NCI-H69 (cell line): ENCODE data around the gene RNH1.

Experiments
- DNase-seq: peaks from one replicate; lab custom pipeline; 2025; lab: John Stamatoyannopoulos, UW

The RNH1 gene

DNA sequence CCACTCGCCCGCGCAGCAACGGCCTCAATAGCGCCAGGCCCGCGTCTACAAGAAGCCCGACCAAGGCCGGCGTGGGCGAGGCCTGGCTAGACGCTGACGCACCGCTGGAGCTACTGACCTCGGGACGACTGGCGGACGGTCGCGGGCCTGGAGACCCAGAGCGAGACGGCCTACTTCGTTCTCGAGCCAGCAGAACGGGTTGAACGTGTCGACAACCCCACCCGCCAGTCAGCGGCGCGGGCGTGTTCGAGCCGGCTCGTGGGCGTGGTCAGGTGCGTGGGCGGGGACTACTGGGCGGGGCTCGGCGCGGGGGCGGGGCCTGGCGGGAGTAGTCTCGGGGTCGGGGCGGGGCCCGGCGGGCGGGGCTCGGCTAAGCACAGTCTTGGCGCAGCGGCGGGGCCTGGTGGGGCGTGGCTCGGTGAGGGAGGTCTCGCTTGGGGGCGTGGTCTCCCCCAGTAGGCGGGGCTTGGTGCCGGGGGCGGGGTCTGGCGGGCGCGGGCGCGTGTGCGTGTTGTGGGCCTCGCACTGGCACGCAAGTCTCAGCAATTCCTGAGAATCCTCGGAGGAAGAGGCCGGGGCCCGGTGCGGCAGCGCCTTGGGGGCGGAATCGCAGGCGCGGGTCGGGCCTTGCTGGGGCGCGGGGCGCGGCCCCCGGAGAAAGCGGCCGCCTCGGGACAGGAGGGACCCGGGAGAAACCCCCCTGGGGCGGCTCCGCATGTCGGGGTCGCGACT is at the start of gene RNH1:
Gene RNH1 (minus strand): TSS at position 248 of the 732 bp plus-strand sequence. CDS start 5,080 bp downstream, outside the sequence.
- peak; percentile 97 for DNase-seq

DNA sequence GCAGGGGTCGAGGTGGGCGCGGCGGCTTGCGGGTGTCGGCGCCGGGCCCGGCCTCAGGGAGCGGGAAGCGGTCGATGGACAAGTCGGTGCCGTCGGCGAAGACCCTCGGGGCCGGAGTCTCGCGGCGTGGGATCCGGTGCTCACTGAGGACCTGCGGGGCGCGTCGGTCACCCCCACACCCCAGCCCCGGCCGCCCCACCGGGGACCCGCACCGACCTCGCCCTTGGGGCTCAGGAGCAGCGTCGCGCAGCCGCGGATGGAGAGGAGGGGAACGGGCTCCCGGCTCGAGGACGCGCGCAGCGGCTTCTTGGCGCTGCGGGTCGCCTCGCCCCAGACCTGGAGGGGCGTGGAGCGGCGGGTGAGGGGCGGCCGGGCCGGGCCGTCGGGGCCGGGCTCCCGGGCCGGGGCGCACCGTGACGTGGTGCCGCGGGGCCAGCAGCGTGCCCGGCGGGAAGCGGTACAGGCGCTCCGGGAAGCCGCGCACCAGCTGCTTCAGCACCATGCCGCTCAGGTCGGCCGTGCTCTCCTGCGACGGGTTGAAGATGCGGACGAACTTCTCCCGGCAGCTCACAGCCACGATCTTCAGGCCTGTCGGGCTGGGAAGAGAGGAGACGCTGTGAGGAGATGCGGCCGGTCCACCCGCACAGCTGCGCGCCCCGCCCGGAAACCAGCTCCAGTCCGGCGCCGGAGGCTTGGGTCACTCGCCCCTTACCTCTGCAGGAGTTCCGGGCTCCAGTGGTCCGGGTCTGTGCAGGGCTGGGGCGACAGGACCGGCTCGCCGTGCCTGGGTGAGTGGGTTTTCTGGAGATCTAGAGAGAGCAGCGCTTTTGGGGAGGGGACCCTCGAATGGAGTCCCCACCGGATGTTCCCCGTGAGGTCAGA is 49.0 kb upstream of the RNH1 start:
- DNase-seq = peak; percentile 64

DNA sequence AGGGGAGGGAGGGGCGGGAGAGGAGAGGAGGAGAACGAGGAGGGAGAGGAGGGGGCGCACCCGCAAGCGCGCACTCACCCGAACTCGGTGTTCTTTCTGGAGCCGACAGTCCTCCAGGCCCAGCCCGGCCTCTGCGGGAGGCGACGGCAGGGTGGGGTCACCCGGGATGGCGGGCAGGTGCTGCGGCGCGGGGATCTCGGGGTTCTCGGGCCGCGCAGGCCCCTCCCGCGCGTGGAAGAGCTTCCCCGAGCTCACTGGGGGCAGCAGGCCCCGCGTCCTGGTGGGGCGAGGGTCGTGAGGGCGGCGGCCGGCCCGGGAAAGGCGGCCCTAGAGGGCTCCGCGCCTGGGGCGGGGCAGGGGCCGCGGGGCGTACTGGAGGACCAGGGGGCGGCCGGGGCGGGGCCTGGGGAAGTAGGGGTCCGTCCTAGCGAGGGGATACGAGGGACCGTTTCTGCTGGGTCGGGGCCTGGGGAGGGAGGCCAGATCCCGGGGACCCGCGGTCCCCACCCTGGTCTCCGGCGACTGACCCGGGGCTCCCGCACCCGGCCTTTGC is 48.3 kb upstream of the RNH1 start:
- no peak for DNase-seq

- DNase-seq = peak; percentile 96
Measured at GRCh38 chr11:554428-555226, 47.6 kb upstream of the RNH1 start.

GRCh38 chr11:553988-554340 is 46.9 kb upstream of the RNH1 start:
- DNase-seq = peak; percentile 39

- no peak for DNase-seq
Measured at GRCh38 chr11:553083-553987, 46.3 kb upstream of the RNH1 start.

- no peak for DNase-seq
Measured at GRCh38 chr11:551596-551995, 44.6 kb upstream of the RNH1 start.

- no peak for DNase-seq
Measured at GRCh38 chr11:551131-551530, 44.1 kb upstream of the RNH1 start.

GRCh38 chr11:550746-551085 is 43.7 kb upstream of the RNH1 start:
- DNase-seq = no peak

GRCh38 chr11:550021-550745 is 43.1 kb upstream of the RNH1 start:
- DNase-seq = no peak

- no peak for DNase-seq
Measured at GRCh38 chr11:548700-549603, 41.9 kb upstream of the RNH1 start.

- no peak for DNase-seq
Measured at GRCh38 chr11:545171-545570, 38.1 kb upstream of the RNH1 start.

DNA sequence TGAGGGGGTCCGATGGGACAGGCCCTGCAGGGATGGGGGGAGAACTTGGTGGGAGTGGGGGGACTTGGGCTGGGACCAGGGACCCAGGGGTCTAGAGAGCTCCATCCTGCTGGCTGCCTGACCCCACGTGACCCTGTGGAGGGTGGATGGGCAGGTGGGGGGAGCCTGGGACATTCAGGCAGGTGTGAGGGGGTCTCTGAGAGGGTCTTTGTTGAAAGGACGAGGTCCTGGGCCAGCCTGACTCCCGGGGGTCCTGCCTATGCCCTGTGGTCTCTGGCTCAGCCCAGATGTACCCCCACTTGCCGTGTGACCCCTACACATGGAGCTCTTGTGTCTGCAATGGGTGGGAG is 37.8 kb upstream of the RNH1 start:
- DNase-seq = no peak

DNA sequence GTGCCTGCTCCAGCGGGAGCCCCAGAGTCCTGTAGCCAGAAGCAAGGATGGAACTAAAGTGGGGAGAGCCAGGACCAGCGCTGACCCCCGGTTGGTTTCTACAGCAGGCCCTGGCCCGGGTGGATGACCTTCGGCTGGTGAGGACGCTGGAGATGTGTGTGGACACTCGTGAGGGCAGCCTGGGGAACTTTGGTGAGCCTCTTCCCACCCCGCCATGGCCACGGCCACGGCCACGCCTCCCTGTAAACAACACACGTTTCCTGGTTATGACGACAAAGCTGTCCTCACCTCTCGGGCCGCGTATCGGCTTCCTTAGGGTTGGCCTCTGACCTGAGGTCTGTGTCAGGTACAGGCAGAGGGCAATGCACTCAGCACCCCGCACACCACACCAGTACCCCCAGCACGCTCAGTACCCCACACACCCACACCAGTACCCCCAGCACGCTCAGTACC is 34.4 kb upstream of the RNH1 start:
- DNase-seq = no peak

DNA sequence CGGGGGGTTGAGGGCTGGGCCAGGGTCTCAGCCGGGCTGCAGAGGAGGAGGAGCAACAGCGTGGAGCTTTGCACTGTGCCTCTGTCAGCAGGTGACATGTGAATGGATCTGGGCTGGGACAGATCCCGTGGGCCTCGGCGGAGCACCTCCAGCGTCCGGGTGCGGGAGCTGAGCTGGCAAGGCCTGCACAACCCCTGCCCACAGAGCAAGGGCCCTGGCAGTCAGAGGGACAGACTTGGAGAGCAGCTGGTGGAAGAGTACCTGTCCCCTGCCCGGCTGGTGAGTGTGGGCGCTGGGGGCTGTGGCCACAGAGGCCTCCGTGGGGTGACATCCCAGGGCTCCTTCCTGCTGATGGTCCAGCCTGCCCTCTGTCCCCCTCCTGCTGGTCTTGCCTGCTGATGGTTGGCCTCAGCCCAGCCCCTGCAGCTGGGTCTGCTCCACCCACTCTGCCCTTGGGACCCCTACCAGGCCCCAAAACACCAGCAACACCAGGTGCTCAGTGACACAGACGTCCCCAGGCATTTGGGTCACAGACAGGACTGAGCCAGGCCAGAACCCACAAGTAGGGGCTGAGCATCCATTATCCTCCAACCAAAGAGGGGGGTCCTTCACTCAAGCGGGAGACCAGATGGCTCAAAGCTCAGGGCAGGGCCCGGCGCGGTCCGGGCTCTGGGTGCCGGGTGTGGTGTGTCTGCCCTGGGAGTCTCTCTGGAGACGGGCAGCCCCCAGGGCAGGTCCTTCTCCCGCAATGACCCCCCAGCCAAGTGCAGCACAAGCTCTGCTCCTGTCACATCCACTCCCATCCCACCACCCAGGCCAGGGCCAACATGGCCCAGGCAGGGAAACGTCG is 33.8 kb upstream of the RNH1 start:
- no peak for DNase-seq

GRCh38 chr11:539971-540481 is 33.0 kb upstream of the RNH1 start:
- no peak for DNase-seq

- no peak for DNase-seq
Measured at GRCh38 chr11:538431-539051, 31.5 kb upstream of the RNH1 start.
